Ectodermal cell (in vitro differentiated cells): Measurements from ENCODE around the gene SRRT.

Experiments used
- H3K27ac ChIP-seq: 2 replicates; pipeline ENCODE4 v1.7.0; 2013; ENCODE audit warnings: mild to moderate bottlenecking, low read depth, low read length; ENCODE audit not compliant: insufficient read depth, poor library complexity, severe bottlenecking
- H3K27me3 ChIP-seq: 2 replicates; pipeline ENCODE4 v1.7.0; 2013; ENCODE audit warnings: mild to moderate bottlenecking, low read length; ENCODE audit not compliant: insufficient read depth, control insufficient read depth, poor library complexity, severe bottlenecking
- H3K36me3 ChIP-seq: one replicate; pipeline ENCODE4 v1.7.0; 2013; ENCODE audit warnings: low read length; ENCODE audit not compliant: control insufficient read depth, insufficient read depth
- H3K4me1 ChIP-seq: one replicate; pipeline ENCODE4 v1.7.0; 2013; ENCODE audit warnings: low read length; ENCODE audit not compliant: control insufficient read depth, insufficient read depth
- H3K4me3 ChIP-seq: 2 replicates; pipeline ENCODE4 v1.7.0; 2013; ENCODE audit warnings: low read depth, low read length, control low read depth; ENCODE audit not compliant: insufficient read depth
- H3K9me3 ChIP-seq: 2 replicates; pipeline ENCODE4 v1.7.0; 2013; ENCODE audit warnings: mild to moderate bottlenecking, low read length, moderate library complexity; ENCODE audit not compliant: control insufficient read depth
- WGBS, 2 experiments: methylation state at CpG; one replicate each; pipeline ENCODE4 v1.1.7; 2013; ENCODE audit warnings: missing lambda C conversion rate in 2 of 2; 5-methylcytosine and 5-hydroxymethylcytosine counted together

SRRT gene

GRCh38 chr7:100888988-100889750 is 14.3 kb downstream of the SRRT start, which contains the start of gene UFSP1:
UFSP1 (minus strand) TSS chr7:100889715; CDS start chr7:100889271, 444 bp downstream.
- H3K9me3 ChIP-seq: no peaks in the 10 kb centered on the region
- 4 to 6% methylated on average over 68 to 70 of the region's 73 CpGs for WGBS, 2 experiments
- H3K36me3 ChIP-seq: peaks cover 29% of the 10 kb centered on the region
- H3K27me3 ChIP-seq: peaks cover under 1% of the 10 kb centered on the region
- peak within 1 kb of the TSS; percentile 90 for H3K27ac ChIP-seq
- peaks cover 13% of the 10 kb centered on the region for H3K4me1 ChIP-seq
- peak within 1 kb of the TSS; percentile 60 for H3K4me3 ChIP-seq

DNA sequence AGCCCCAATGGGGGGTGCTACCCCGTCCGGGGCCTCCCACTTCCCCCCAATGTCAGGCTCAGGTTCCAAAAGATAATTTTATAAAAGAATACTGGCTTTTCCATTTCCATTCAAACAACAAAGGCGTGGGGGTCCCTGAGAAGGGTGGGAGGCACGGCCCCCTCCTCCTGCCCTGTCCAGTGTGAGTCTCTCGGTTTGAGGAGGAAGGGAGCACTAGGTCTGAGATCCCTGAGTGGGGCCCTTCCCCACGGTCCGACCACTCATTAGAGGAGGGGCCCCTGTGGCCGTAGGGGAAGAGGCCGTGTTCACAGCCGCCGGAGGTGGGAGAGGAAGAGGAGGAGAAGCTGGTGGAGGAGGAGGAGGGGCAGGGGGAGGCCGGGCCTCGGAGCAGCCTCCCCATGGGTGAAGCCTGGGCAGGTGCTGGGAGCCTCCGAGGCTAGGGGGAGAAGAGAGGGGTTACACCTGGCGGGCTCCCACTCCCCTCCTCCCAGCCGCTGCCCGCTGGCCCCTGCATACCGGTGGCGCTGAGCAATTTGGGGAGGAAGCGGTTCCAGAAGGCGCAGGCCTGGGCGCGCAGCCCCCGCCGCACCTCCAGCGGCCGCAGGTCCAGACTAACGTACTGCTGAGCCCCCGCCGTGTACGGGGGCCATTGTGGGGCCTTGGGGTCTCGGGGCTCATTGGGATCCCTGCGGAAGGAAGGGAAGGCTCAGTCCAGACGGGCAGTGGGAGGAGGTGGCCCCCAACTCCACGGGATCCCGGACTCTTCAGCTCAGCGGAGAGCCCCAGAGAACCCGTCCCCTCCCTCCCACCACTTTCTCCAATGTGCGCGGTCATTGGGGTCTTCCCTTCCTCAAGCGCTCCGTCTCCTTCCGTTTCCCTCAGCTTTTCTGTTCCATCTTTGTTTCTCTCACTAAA is 16.0 kb downstream of the SRRT start:
- Histone ChIP-seq H3K4me1 (peaks cover 22% of the 10 kb centered on the region), H3K27me3 (peaks cover 14% of the 10 kb centered on the region), H3K27ac (peak overlapping the region; percentile 90), H3K4me3 (peak overlapping the region; percentile 57), H3K36me3 (peaks cover 14% of the 10 kb centered on the region), H3K9me3 (no peaks in the 10 kb centered on the region)
- 39 to 47% methylated on average over 43 of the region's 43 CpGs for WGBS, 2 experiments

- peaks cover 22% of the 10 kb centered on the region for H3K27me3 ChIP-seq
- whole genome bisulfite sequencing, 2 experiments: 78 to 81% methylated on average over 7 of the region's 8 CpGs
- peaks cover 22% of the 10 kb centered on the region for H3K4me1 ChIP-seq
- peaks cover 7% of the 10 kb centered on the region for H3K36me3 ChIP-seq
- H3K4me3 ChIP-seq: peak overlapping the region; percentile 57
- H3K27ac ChIP-seq: no peak overlapping the region
- H3K9me3 ChIP-seq: no peaks in the 10 kb centered on the region
Measured at GRCh38 chr7:100891568-100892247, 16.8 kb downstream of the SRRT start.

DNA sequence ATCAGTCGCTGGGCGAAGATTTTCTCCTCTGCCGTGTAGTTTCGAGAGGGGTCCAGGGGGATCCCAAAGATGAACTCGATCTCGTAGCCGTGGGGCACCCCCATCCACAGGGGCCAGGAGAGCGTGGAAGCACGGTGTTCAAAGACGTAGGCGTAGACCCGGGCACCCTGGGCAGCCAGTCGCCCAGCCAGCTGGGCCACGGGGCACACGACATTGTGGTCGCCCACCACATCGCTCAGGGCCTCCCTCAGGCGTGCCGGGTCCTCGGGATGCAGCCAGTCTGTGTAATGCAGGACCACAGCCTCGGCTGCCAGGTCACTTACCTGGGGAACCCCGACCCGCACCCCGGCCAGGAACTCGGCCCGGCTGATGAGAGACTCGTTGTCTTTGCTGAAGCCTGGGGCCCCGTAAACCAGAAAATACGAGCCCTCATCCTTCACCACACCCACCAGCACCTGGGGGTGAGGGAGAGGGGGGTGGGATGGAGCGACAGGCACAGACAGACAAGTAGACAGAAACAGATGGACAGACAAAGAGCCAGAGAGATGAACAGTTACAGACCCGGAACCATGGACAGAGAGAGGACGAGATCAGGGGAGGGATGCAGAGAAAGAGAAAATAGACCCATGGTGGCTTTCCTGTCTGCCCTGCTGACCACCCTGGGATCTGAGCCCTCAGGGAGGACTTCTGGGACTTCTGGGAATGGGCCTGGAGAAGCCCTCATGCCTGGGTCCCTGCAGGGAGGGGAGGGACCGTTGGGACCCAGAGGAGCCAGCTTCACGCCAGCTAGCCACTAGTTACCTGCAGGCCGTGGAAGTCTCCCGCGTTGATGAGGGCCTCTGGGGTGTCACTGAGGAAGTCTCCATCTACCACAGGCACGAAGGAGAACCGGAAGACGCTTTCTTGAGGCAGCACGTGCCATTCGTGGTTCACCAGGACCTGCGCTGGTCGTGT is 17.7 kb downstream of the SRRT start:
- Histone ChIP-seq H3K27ac (no peak overlapping the region), H3K9me3 (no peaks in the 10 kb centered on the region), H3K4me1 (peaks cover 22% of the 10 kb centered on the region), H3K27me3 (peaks cover 32% of the 10 kb centered on the region), H3K4me3 (no peak overlapping the region), H3K36me3 (peaks cover 3% of the 10 kb centered on the region)
- 94% methylated on average over 42 to 43 of the region's 44 CpGs for WGBS, 2 experiments

GRCh38 chr7:100893318-100893895 is 18.5 kb downstream of the SRRT start:
- Histone ChIP-seq H3K27me3 (peaks cover 36% of the 10 kb centered on the region), H3K4me3 (no peak overlapping the region), H3K9me3 (no peaks in the 10 kb centered on the region), H3K27ac (no peak overlapping the region), H3K4me1 (peaks cover 22% of the 10 kb centered on the region), H3K36me3 (no peaks in the 10 kb centered on the region)
- WGBS, 2 experiments: 93 to 94% methylated on average over 32 of the region's 32 CpGs

GRCh38 chr7:100893910-100894721 is 19.2 kb downstream of the SRRT start:
- no peak overlapping the region for H3K27ac ChIP-seq
- no peaks in the 10 kb centered on the region for H3K9me3 ChIP-seq
- H3K4me3 ChIP-seq: no peak overlapping the region
- H3K27me3 ChIP-seq: peaks cover 36% of the 10 kb centered on the region
- peaks cover 16% of the 10 kb centered on the region for H3K4me1 ChIP-seq
- 38 to 41% methylated on average over 35 to 40 of the region's 40 CpGs for WGBS, 2 experiments
- no peaks in the 10 kb centered on the region for H3K36me3 ChIP-seq

DNA sequence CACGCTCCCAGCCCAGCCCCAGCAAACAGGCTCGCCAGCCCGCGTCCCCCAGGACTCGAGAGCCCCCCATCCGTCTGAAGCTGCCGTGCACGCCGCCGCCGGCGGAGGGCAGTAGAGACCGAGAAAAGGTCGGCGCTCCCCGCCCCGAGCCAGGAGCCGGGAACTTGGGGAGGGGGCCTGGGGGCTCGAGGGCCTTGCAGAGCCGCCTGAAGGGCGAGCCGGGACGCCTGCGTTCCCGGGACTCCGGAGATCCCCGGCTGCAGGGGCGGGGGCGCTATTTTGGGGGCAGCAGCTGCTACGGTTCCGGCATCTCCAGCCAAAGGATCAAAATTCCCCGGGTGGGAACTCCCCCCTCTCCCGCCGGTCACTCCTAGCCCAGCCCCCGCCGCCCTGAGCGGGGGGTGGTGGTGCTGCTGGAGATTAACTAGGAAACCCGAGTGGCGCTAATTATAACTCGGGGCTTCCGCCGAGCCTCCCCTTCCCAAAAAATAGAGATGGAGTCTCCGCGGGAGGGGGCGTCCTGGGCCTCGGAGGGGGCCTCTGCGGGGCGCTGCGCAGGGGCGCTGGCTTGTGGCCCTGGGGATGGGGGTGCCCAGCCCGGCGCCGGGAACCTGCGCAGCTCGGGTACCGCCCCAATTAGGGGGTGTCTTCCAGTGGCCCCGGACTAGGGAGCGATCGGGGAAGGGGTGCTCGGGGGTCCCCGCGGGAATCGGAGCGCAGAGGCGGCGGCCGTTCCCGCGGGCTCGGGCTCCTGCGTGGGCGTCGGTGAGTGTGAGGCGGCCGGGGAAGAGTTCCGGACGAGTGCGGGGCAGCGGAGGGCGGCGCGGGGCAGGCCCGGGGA is 20.2 kb downstream of the SRRT start:
- peak overlapping the region; percentile 38 for H3K4me3 ChIP-seq
- H3K27me3 ChIP-seq: peaks cover 36% of the 10 kb centered on the region
- H3K36me3 ChIP-seq: no peaks in the 10 kb centered on the region
- H3K27ac ChIP-seq: no peak overlapping the region
- WGBS, 2 experiments: 1% methylated on average over 83 of the region's 83 CpGs
- no peaks in the 10 kb centered on the region for H3K9me3 ChIP-seq
- peaks cover 16% of the 10 kb centered on the region for H3K4me1 ChIP-seq

GRCh38 chr7:100895701-100895955 is 20.7 kb downstream of the SRRT start, which contains the start of gene ACHE:
ACHE (minus strand) TSS chr7:100895888; CDS start chr7:100894232, 1,656 bp downstream.
- no peak within 1 kb of the TSS for H3K27ac ChIP-seq

More at GRCh38 chr7:100895701-100895955, 20.7 kb downstream of the SRRT start, which contains the start of gene ACHE:
- H3K4me3 ChIP-seq: peak within 1 kb of the TSS; percentile 38
- WGBS, 2 experiments: 0 to 4% methylated on average over 26 to 32 of the region's 32 CpGs
- H3K27me3 ChIP-seq: peaks cover 36% of the 10 kb centered on the region
- H3K4me1 ChIP-seq: peaks cover 16% of the 10 kb centered on the region
- no peaks in the 10 kb centered on the region for H3K9me3 ChIP-seq
- no peaks in the 10 kb centered on the region for H3K36me3 ChIP-seq
